Colonic mucosa (tissue), 4 donors: ENCODE data around the gene ADAMTSL4. TPM values are rescaled to one million over a fixed set of nuclear protein-coding genes. Genes with fewer than 3 reads are reported as not detected.

Experiments used
- DNase-seq: peaks from one replicate; pipeline ENCODE4 v3.0.0-alpha.2; 2020
- H3K27ac ChIP-seq: fragments of 200-600 bp; one replicate; pipeline ENCODE4 v1.8.0; 2021
- H3K27me3 ChIP-seq: fragments of 200-600 bp; one replicate; pipeline ENCODE4 v1.8.0; 2021
- H3K36me3 ChIP-seq: fragments of 200-600 bp; one replicate; pipeline ENCODE4 v1.8.0; 2021
- H3K4me1 ChIP-seq: fragments of 200-600 bp; one replicate; pipeline ENCODE4 v1.8.0; 2021; ENCODE audit warnings: mild to moderate bottlenecking
- H3K4me3 ChIP-seq: fragments of 200-600 bp; one replicate; pipeline ENCODE4 v1.8.0; 2021
- H3K9ac ChIP-seq, 2 donors: one replicate each; pipeline ENCODE4 v1.7.0; 2013; ENCODE audit warnings: control low read depth in 2 of 2, low read depth in 2 of 2, low read length in 2 of 2
- H3K9me3 ChIP-seq: fragments of 200-600 bp; one replicate; pipeline ENCODE4 v1.8.0; 2021
- CTCF ChIP-seq: fragments of 200-600 bp; IDR thresholded peaks from one replicate; pipeline ENCODE4 v1.8.0; 2022; ENCODE audit warnings: antibody characterized with exemption, mild to moderate bottlenecking
- intact Hi-C: fragments of 100-400 bp; cut with DNase I; formaldehyde crosslinking; loops from one replicate; pipeline ENCODE4 v1.14.1; 2022
- total RNA-seq, 2 donors: library from RNA; stranded (reverse); fragmentation: NEBNext Ultra II Directional in 1 of 2; extraction: Animal tissue kit (Norgen Biotek cat#: 25700) in 1 of 2; gene quantifications; one replicate each; pipeline ENCODE4 v1.2.1, GENCODE V29; 2021
- donor health status: healthy.
- donor health status: DM: no; HTN: no; CAD: no.
- donor health status: DM: no; HTN: no; CAD: no.

Gene ADAMTSL4
- total RNA-seq, 2 donors from 2014 or later, result 4.9 to 6.3 TPM

GRCh38 chr1:150544204-150544603 lies 5.0 kb upstream of the ADAMTSL4 start:
- H3K4me3 ChIP-seq, result no peak overlapping the region
- no peak for DNase-seq
- TF ChIP-seq CTCF, result no peak
- no peaks in the 10 kb centered on the region for H3K27me3 ChIP-seq
- no peaks in the 10 kb centered on the region for H3K4me1 ChIP-seq
- H3K9ac ChIP-seq, result no peak overlapping the region
- no peaks in the 10 kb centered on the region for H3K36me3 ChIP-seq
- no peaks in the 10 kb centered on the region for H3K9me3 ChIP-seq
- H3K27ac ChIP-seq, result no peak overlapping the region
- intact Hi-C loops, result no loop called here

- Histone ChIP-seq H3K27ac (no peak overlapping the region), H3K36me3 (no peaks in the 10 kb centered on the region), H3K4me1 (no peaks in the 10 kb centered on the region), H3K9me3 (no peaks in the 10 kb centered on the region), H3K27me3 (no peaks in the 10 kb centered on the region), H3K9ac (no peak overlapping the region), H3K4me3 (no peak overlapping the region)
- intact Hi-C loops, result no loop called here
- DNase-seq, result no peak
- TF ChIP-seq CTCF, result no peak
These were observed 3.6 kb upstream of the ADAMTSL4 start for GRCh38 chr1:150545486-150546032.

GRCh38 chr1:150546294-150546937 lies 2.8 kb upstream of the ADAMTSL4 start:
- no peak overlapping the region for H3K27ac ChIP-seq
- no peak for DNase-seq

GRCh38 chr1:150548324-150548631 lies 930 bp upstream of the ADAMTSL4 start:
- H3K4me3 ChIP-seq, result peak overlapping the region; percentile 62
- peak overlapping the region; percentile 61 to 68 for H3K9ac ChIP-seq
- H3K27me3 ChIP-seq, result no peaks in the 10 kb centered on the region
- DNase-seq, result no peak
- H3K9me3 ChIP-seq, result no peaks in the 10 kb centered on the region
- H3K36me3 ChIP-seq, result no peaks in the 10 kb centered on the region
- intact Hi-C loops, result no loop called here
- H3K4me1 ChIP-seq, result no peaks in the 10 kb centered on the region
- no peak for TF ChIP-seq CTCF
- peak overlapping the region; percentile 67 for H3K27ac ChIP-seq

More at GRCh38 chr1:150546294-150546937, 2.8 kb upstream of the ADAMTSL4 start:
- TF ChIP-seq CTCF, result no peak
- no peaks in the 10 kb centered on the region for H3K27me3 ChIP-seq
- intact Hi-C loops, result no loop called here
- H3K9me3 ChIP-seq, result no peaks in the 10 kb centered on the region
- no peaks in the 10 kb centered on the region for H3K4me1 ChIP-seq
- no peak overlapping the region for H3K4me3 ChIP-seq
- H3K9ac ChIP-seq, result no peak overlapping the region
- H3K36me3 ChIP-seq, result no peaks in the 10 kb centered on the region

GRCh38 chr1:150549496-150550221 lies 451 bp downstream of the ADAMTSL4 start:
- no peaks in the 10 kb centered on the region for H3K9me3 ChIP-seq
- no peak for DNase-seq
- H3K27ac ChIP-seq, result peak overlapping the region; percentile 73
- intact Hi-C loops, result loop anchor here (10.0 kb wide), 1 partner anchor 265 kb away; no protein-coding TSS in a partner anchor
- H3K36me3 ChIP-seq, result no peaks in the 10 kb centered on the region
- H3K4me1 ChIP-seq, result no peaks in the 10 kb centered on the region
- peak overlapping the region; percentile 63 to 72 for H3K9ac ChIP-seq
- no peaks in the 10 kb centered on the region for H3K27me3 ChIP-seq
- H3K4me3 ChIP-seq, result peak overlapping the region; percentile 62
- no peak for TF ChIP-seq CTCF
